Ishikawa (cell line): ENCODE data around the gene P2RY12.

Experiments
- EGR1 ChIP-seq: IDR thresholded peaks from 2 replicates; pipeline ENCODE4 v1.6.1; 2012
- EP300 ChIP-seq: IDR thresholded peaks from 2 replicates; pipeline ENCODE4 v1.6.1; 2012; ENCODE audit warnings: borderline replicate concordance
- FOXM1 ChIP-seq: IDR thresholded peaks from 2 replicates; pipeline ENCODE4 v1.6.1; 2012; ENCODE audit warnings: low read depth, borderline replicate concordance
- RAD21 ChIP-seq: IDR thresholded peaks from 2 replicates; pipeline ENCODE4 v1.6.1; 2012; ENCODE audit warnings: low read depth
- REST ChIP-seq: IDR thresholded peaks from 2 replicates; pipeline ENCODE4 v1.6.1; 2012; ENCODE audit warnings: low read depth, mild to moderate bottlenecking
- TAF1 ChIP-seq: IDR thresholded peaks from 2 replicates; pipeline ENCODE4 v1.6.1; 2012; ENCODE audit warnings: low read depth, mild to moderate bottlenecking
- TEAD4 ChIP-seq: IDR thresholded peaks from 2 replicates; pipeline ENCODE4 v1.6.1; 2012
- YY1 ChIP-seq: IDR thresholded peaks from 2 replicates; pipeline ENCODE4 v1.6.1; 2012; ENCODE audit warnings: low read depth
- ZBTB7A ChIP-seq: IDR thresholded peaks from 2 replicates; pipeline ENCODE4 v1.6.1; 2012; ENCODE audit warnings: low read depth

DNA sequence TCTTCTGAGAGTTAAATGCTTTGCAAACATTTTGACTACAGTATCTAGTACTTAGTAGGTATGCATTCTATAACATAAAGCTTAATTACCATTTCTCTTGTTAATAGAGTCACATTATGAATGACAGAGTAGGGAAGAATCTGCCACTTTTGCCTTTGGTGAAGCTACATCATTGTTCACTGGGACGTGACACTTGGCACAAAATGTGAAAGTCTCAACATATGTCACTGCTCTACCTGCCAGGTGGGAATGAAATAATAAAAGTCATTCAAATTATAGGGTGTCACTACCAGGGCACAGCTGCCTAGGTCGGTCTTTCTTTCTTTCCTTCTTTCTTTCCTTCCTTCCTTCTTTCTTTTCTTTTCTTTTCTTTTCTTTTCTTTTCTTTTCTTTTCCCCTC, 85.5 kb downstream of the P2RY12 start:
- TF ChIP-seq REST, result no peak
- no peak for TF ChIP-seq EP300
- no peak for TF ChIP-seq FOXM1
- TF ChIP-seq TAF1, result no peak
- no peak for TF ChIP-seq ZBTB7A
- no peak for TF ChIP-seq TEAD4
- no peak for TF ChIP-seq EGR1
- no peak for TF ChIP-seq RAD21
- TF ChIP-seq YY1, result no peak
